GM12874 (cell line): ENCODE measurements around the gene RBM12.

Experiments used
- CTCF ChIP-seq: IDR thresholded peaks from 2 replicates; pipeline ENCODE4 v1.5.1; 2011; ENCODE audit warnings: low read depth, mild to moderate bottlenecking, control low read depth, low read length, moderate library complexity; ENCODE audit not compliant: insufficient read depth

RBM12 gene

DNA sequence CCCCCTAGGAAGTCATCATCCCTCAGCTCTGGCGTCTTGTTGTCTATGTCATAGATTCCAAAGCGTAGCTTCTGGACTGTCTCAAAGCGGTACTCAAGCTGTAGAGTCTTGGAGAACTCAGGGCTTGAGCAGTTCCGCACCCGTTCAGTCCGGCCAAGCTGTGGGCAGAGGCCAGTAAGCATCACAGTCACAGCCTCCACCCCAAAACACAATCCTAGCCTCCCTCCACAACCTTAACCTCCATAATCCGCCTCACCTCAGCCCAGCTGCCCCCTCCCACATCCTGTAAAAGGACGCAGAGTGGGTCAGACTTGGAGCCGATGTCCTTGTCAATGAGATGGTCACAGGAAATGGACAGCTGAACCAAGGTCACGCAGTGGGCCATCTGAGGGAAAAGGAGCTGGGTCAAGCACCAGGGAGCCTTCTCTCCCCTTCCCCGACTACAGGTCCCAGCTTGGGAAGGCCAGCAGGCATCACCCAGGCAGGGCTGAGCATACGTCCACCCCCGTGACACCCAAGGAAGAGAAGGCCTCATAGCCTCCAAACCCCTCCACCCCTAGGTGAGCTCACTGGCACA is 32.1 kb downstream of the RBM12 start:
- TF ChIP-seq CTCF: no peak

- TF ChIP-seq CTCF: no peak
Measured at GRCh38 chr20:35630636-35631035, 34.1 kb downstream of the RBM12 start.

GRCh38 chr20:35629427-35630145 is 35.1 kb downstream of the RBM12 start:
- no peak for TF ChIP-seq CTCF

GRCh38 chr20:35627121-35627520 is 37.6 kb downstream of the RBM12 start:
- no peak for TF ChIP-seq CTCF

- no peak for TF ChIP-seq CTCF
Measured at GRCh38 chr20:35626386-35627001, 38.2 kb downstream of the RBM12 start.

GRCh38 chr20:35625584-35626385 is 38.9 kb downstream of the RBM12 start:
- TF ChIP-seq CTCF: no peak

DNA sequence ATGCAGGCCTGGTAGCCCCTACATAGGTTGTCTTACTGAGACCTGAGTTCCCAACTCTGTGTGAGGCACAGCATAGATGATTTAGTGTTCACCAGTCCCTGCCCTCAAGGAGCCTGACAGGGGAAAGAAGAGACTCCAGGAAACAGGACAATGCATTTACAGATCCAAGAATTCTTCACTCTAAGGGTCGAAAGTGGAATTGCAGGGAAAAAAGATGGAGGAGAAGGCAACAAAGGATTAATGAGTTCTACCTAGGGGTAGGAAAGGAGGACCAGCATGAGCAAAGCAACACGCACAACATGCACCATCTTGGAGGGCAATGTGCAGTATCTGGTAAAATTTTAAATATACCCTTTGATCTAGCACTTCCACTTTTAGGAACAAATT is 43.1 kb downstream of the RBM12 start:
- TF ChIP-seq CTCF: no peak
